HEK293 (cell line): ENCODE measurements around the gene B3GNT8.

ENCODE experiments used
- KLF10 ChIP-seq: fragments of 450-650 bp; IDR thresholded peaks from 2 replicates; pipeline ENCODE4 v1.5.1; 2018; ENCODE audit warnings: missing biosample characterization, mild to moderate bottlenecking, missing genetic modification characterization
- KLF16 ChIP-seq: fragments of 450-650 bp; formaldehyde crosslinking; IDR thresholded peaks from 2 replicates; pipeline ENCODE4 v1.5.1; 2017; ENCODE audit warnings: missing biosample characterization, missing genetic modification characterization
- KLF8 ChIP-seq: fragments of 450-650 bp; formaldehyde crosslinking; IDR thresholded peaks from 2 replicates; pipeline ENCODE4 v1.5.1; 2016; ENCODE audit warnings: missing biosample characterization, missing genetic modification characterization
- KLF9 ChIP-seq: fragments of 450-650 bp; formaldehyde crosslinking; IDR thresholded peaks from 2 replicates; pipeline ENCODE4 v1.5.1; 2016; ENCODE audit warnings: missing biosample characterization, missing genetic modification characterization, low read depth
- MEIS1 ChIP-seq: sonication (generic); formaldehyde crosslinking; IDR thresholded peaks from 2 replicates; pipeline ENCODE4 v1.8.1; 2022; ENCODE audit warnings: missing genetic modification reagents, mild to moderate bottlenecking, borderline replicate concordance
- OSR2 ChIP-seq: fragments of 450-650 bp; formaldehyde crosslinking; IDR thresholded peaks from 2 replicates; pipeline ENCODE4 v1.5.1; 2016; ENCODE audit warnings: missing biosample characterization, missing genetic modification characterization
- YY1 ChIP-seq: fragments of 450-650 bp; formaldehyde crosslinking; IDR thresholded peaks from 2 replicates; pipeline ENCODE4 v1.5.1; 2018; ENCODE audit warnings: missing biosample characterization, missing genetic modification characterization
- ZBTB17 ChIP-seq: fragments of 450-650 bp; formaldehyde crosslinking; IDR thresholded peaks from 2 replicates; pipeline ENCODE4 v1.5.1; 2016; ENCODE audit warnings: missing biosample characterization, missing genetic modification characterization
- ZBTB44 ChIP-seq: fragments of 450-650 bp; IDR thresholded peaks from 2 replicates; pipeline ENCODE4 v1.5.1; 2018; ENCODE audit warnings: missing biosample characterization, mild to moderate bottlenecking, missing genetic modification characterization
- ZBTB6 ChIP-seq: fragments of 450-650 bp; formaldehyde crosslinking; IDR thresholded peaks from 2 replicates; pipeline ENCODE4 v1.5.1; 2017; ENCODE audit warnings: missing biosample characterization, missing genetic modification characterization
- ZEB2 ChIP-seq: fragments of 450-650 bp; formaldehyde crosslinking; IDR thresholded peaks from 2 replicates; pipeline ENCODE4 v1.5.1; 2016; ENCODE audit warnings: missing biosample characterization, missing genetic modification characterization
- ZNF10 ChIP-seq: fragments of 450-650 bp; formaldehyde crosslinking; IDR thresholded peaks from 2 replicates; pipeline ENCODE4 v1.5.1; 2017; ENCODE audit warnings: missing biosample characterization, missing genetic modification characterization
- ZNF121 ChIP-seq: fragments of 450-650 bp; formaldehyde crosslinking; IDR thresholded peaks from 2 replicates; pipeline ENCODE4 v1.5.1; 2016; ENCODE audit warnings: missing biosample characterization, missing genetic modification characterization
- ZNF132 ChIP-seq: fragments of 450-650 bp; formaldehyde crosslinking; IDR thresholded peaks from 2 replicates; pipeline ENCODE4 v1.5.1; 2017; ENCODE audit warnings: missing biosample characterization, missing genetic modification characterization, borderline replicate concordance
- ZNF133 ChIP-seq: fragments of 450-650 bp; formaldehyde crosslinking; IDR thresholded peaks from 2 replicates; pipeline ENCODE4 v1.5.1; 2016; ENCODE audit warnings: missing biosample characterization, missing genetic modification characterization
- ZNF146 ChIP-seq: fragments of 450-650 bp; formaldehyde crosslinking; IDR thresholded peaks from 2 replicates; pipeline ENCODE4 v1.5.1; 2016; ENCODE audit warnings: missing biosample characterization, missing genetic modification characterization
- ZNF148 ChIP-seq: fragments of 450-650 bp; formaldehyde crosslinking; IDR thresholded peaks from 2 replicates; pipeline ENCODE4 v1.5.0; 2017; ENCODE audit warnings: missing biosample characterization, missing genetic modification characterization, borderline replicate concordance
- ZNF2 ChIP-seq: fragments of 450-650 bp; formaldehyde crosslinking; IDR thresholded peaks from 2 replicates; pipeline ENCODE4 v1.5.1; 2016; ENCODE audit warnings: missing biosample characterization, missing genetic modification characterization
- ZNF24 ChIP-seq: fragments of 450-650 bp; formaldehyde crosslinking; IDR thresholded peaks from 2 replicates; pipeline ENCODE4 v1.5.1; 2016; ENCODE audit warnings: missing biosample characterization, missing genetic modification characterization
- ZNF302 ChIP-seq: fragments of 450-650 bp; formaldehyde crosslinking; IDR thresholded peaks from 2 replicates; pipeline ENCODE4 v1.5.1; 2016; ENCODE audit warnings: missing biosample characterization, missing genetic modification characterization, low read depth
- ZNF354C ChIP-seq: fragments of 450-650 bp; formaldehyde crosslinking; IDR thresholded peaks from 2 replicates; pipeline ENCODE4 v1.5.1; 2016; ENCODE audit warnings: missing biosample characterization, missing genetic modification characterization, low read depth, borderline replicate concordance
- ZNF366 ChIP-seq: fragments of 450-650 bp; formaldehyde crosslinking; conservative IDR thresholded peaks from 2 replicates; pipeline ENCODE4 v1.5.1; 2016; ENCODE audit warnings: missing biosample characterization, missing genetic modification characterization
- ZNF449 ChIP-seq: fragments of 450-650 bp; formaldehyde crosslinking; IDR thresholded peaks from 2 replicates; pipeline ENCODE4 v1.5.1; 2017; ENCODE audit warnings: missing biosample characterization, mild to moderate bottlenecking, missing genetic modification characterization, moderate library complexity
- ZNF501 ChIP-seq: fragments of 450-650 bp; formaldehyde crosslinking; IDR thresholded peaks from 2 replicates; pipeline ENCODE4 v1.5.1; 2016; ENCODE audit warnings: missing biosample characterization, missing genetic modification characterization
- ZNF510 ChIP-seq: fragments of 450-650 bp; formaldehyde crosslinking; IDR thresholded peaks from 2 replicates; pipeline ENCODE4 v1.5.1; 2018; ENCODE audit warnings: mild to moderate bottlenecking, missing genetic modification characterization, missing biosample characterization; ENCODE audit not compliant: insufficient replicate concordance
- ZNF544 ChIP-seq: fragments of 450-650 bp; formaldehyde crosslinking; IDR thresholded peaks from 2 replicates; pipeline ENCODE4 v1.5.0; 2017; ENCODE audit warnings: missing biosample characterization, missing genetic modification characterization
- ZNF610 ChIP-seq: fragments of 450-650 bp; formaldehyde crosslinking; IDR thresholded peaks from 2 replicates; pipeline ENCODE4 v1.5.1; 2016; ENCODE audit warnings: missing biosample characterization, missing genetic modification characterization, borderline replicate concordance
- ZNF624 ChIP-seq: fragments of 450-650 bp; formaldehyde crosslinking; IDR thresholded peaks from 2 replicates; pipeline ENCODE4 v1.5.1; 2017; ENCODE audit warnings: missing biosample characterization, missing genetic modification characterization
- ZNF704 ChIP-seq: fragments of 450-650 bp; formaldehyde crosslinking; IDR thresholded peaks from 2 replicates; pipeline ENCODE4 v1.5.1; 2016; ENCODE audit warnings: missing biosample characterization, missing genetic modification characterization
- ZNF791 ChIP-seq: fragments of 450-650 bp; formaldehyde crosslinking; IDR thresholded peaks from 2 replicates; pipeline ENCODE4 v1.5.1; 2016; ENCODE audit warnings: missing biosample characterization, missing genetic modification characterization
- ZNF792 ChIP-seq: fragments of 450-650 bp; formaldehyde crosslinking; IDR thresholded peaks from 2 replicates; pipeline ENCODE4 v1.5.1; 2016; ENCODE audit warnings: missing biosample characterization, missing genetic modification characterization

B3GNT8 gene

GRCh38 chr19:41449079-41449864 is 22.1 kb upstream of the B3GNT8 start (continued):
- TF ChIP-seq ZEB2 (tag by site-specific recombination) (peak; percentile 30; the same call in 1 of the 2 replicates), ZNF121 (tag by site-specific recombination) (no peak), ZNF146 (tag by site-specific recombination) (no peak), ZNF2 (tag by site-specific recombination) (peak; percentile 78), ZNF792 (no peak), ZNF704 (tag by site-specific recombination) (no peak), ZNF610 (0 out of 2 replicates have a peak, but pooled peaks have one; percentile 48), ZBTB6 (tag by site-specific recombination) (peak; percentile 91), ZNF133 (tag by site-specific recombination) (no peak), ZNF354C (tag by site-specific recombination) (no peak), ZNF148 (no peak), ZNF544 (tag by site-specific recombination) (no peak), OSR2 (no peak), ZNF624 (tag by site-specific recombination) (no peak), KLF9 (tag by site-specific recombination) (no peak), KLF16 (peak; percentile 82), YY1 (no peak), ZNF302 (no peak), ZNF791 (tag by site-specific recombination) (no peak), ZNF10 (tag by site-specific recombination) (no peak), ZNF132 (tag by site-specific recombination) (no peak), ZNF24 (tag by site-specific recombination) (0 out of 2 replicates have a peak, but pooled peaks have one; percentile 14), KLF10 (tag by site-specific recombination) (no peak), ZNF510 (no peak), ZNF366 (tag by site-specific recombination) (no peak), KLF8 (tag by site-specific recombination) (peak; percentile 54; the same call in 1 of the 2 replicates), ZBTB17 (tag by site-specific recombination) (peak; percentile 85), ZNF501 (tag by site-specific recombination) (peak; percentile 47; the same call in 1 of the 2 replicates), ZBTB44 (tag by site-specific recombination) (peak; percentile 17; the same call in 1 of the 2 replicates), ZNF449 (peak; percentile 26; the same call in 1 of the 2 replicates), MEIS1 (CRISPR knock-in tag) (no peak)
